ENCODE measurements around the gene C1D.
"Not testable (repeated sequence)": the region's sequence is repeated elsewhere in the genome, so short reads cannot be mapped to it uniquely, and the experiment has no call there.

The C1D gene

GRCh38 chr2:67999332-67999731 lies 63.5 kb downstream of the C1D start:
- H3K27ac ChIP-seq = no peak overlapping the region
- TF ChIP-seq CTCF (IDR thresholded peaks at IDR 0.05) (no peak), ZFX (IDR thresholded peaks at IDR 0.05; ENCODE audit: borderline replicate concordance) (no peak)

GRCh38 chr2:67997903-67998302 lies 64.9 kb downstream of the C1D start:
- no peak overlapping the region for H3K27ac ChIP-seq
- TF ChIP-seq CTCF (IDR thresholded peaks at IDR 0.05) = no peak
- TF ChIP-seq ZFX (IDR thresholded peaks at IDR 0.05; ENCODE audit: borderline replicate concordance) = no peak

- no peak overlapping the region for H3K27ac ChIP-seq
- TF ChIP-seq CTCF (IDR thresholded peaks at IDR 0.05) (no peak), ZFX (IDR thresholded peaks at IDR 0.05; ENCODE audit: borderline replicate concordance) (no peak)
Observed at GRCh38 chr2:67997528-67997900, 65.3 kb downstream of the C1D start.

- no peak overlapping the region for H3K27ac ChIP-seq
- TF ChIP-seq ZFX (IDR thresholded peaks at IDR 0.05; ENCODE audit: borderline replicate concordance) = no peak
- no peak for TF ChIP-seq CTCF (IDR thresholded peaks at IDR 0.05)
Observed at GRCh38 chr2:67996772-67997527, 65.9 kb downstream of the C1D start.

- TF ChIP-seq ZFX (IDR thresholded peaks at IDR 0.05; ENCODE audit: borderline replicate concordance) (no peak), CTCF (IDR thresholded peaks at IDR 0.05) (no peak)
Observed at GRCh38 chr2:67994716-67995115, 68.1 kb downstream of the C1D start.

GRCh38 chr2:67994069-67994468 lies 68.7 kb downstream of the C1D start:
- not testable (repeated sequence) for H3K27ac ChIP-seq

More at GRCh38 chr2:67994716-67995115, 68.1 kb downstream of the C1D start:
- H3K27ac ChIP-seq = no peak overlapping the region

- no peak overlapping the region for H3K27ac ChIP-seq
- TF ChIP-seq ZFX (IDR thresholded peaks at IDR 0.05; ENCODE audit: borderline replicate concordance) = no peak
- no peak for TF ChIP-seq CTCF (IDR thresholded peaks at IDR 0.05)
Observed at GRCh38 chr2:67993329-67993728, 69.5 kb downstream of the C1D start.

GRCh38 chr2:67991456-67991855 lies 71.3 kb downstream of the C1D start:
- H3K27ac ChIP-seq = no peak overlapping the region
- no peak for TF ChIP-seq CTCF (IDR thresholded peaks at IDR 0.05)

Data from 22Rv1 (cell line).